HCT116 (cell line): ENCODE measurements around the gene PURA. TPM values are rescaled to one million over a fixed set of nuclear protein-coding genes. Genes with fewer than 3 reads are reported as not detected.

Experiments used
- ATAC-seq: fragments of 200-7000 bp; cut with Tn5 transposase; 2 replicates; pipeline ENCODE4 v1.9.1; 2020; ENCODE audit warnings: mild to moderate bottlenecking, moderate library complexity
- BruUV-seq: library from RNA; stranded (reverse); fragments of 400-500 nt; replicated peaks from 2 replicates; lab custom pipeline; 2021; lab: Mats Ljungman, UMichigan
- CTCF ChIA-PET: fragments of 300-600 bp; sonication (Branson Sonifier 250); formaldehyde crosslinking; loops from one replicate; lab custom pipeline; 2021; ENCODE audit warnings: antibody characterized with exemption; lab: Charles Lee
- POLR2A ChIA-PET: fragments of 300-600, 350-600 bp; sonication (Branson Sonifier 250); formaldehyde crosslinking; loops from one replicate; lab custom pipeline; 2021; ENCODE audit warnings: antibody characterized with exemption; lab: Charles Lee
- RAD21 ChIA-PET, 2 experiments: fragments of 300-600 bp; sonication (Branson Sonifier 250); formaldehyde crosslinking; loops; one replicate each; lab custom pipeline; 2023; ENCODE audit warnings: low total read pairs in 2 of 2; ENCODE audit not compliant: uncharacterized antibody in 2 of 2, unreplicated experiment in 2 of 2, low non-redundant PET in 1 of 2; lab: Charles Lee
- DNase-seq: peaks from one replicate; pipeline ENCODE4 v3.0.0-alpha.2; 2010; ENCODE audit warnings: low read depth, low spot score
- H2AFZ ChIP-seq: fragments of 200-600 bp; shearing (Covaris generic), sonication (generic); 2 replicates; pipeline ENCODE4 v1.6.1; 2017; ENCODE audit warnings: low read depth, mixed run types, mixed read lengths, antibody characterized with exemption, low read length; ENCODE audit not compliant: poor library complexity, severe bottlenecking
- H3K27ac ChIP-seq: 2 replicates; pipeline ENCODE4 v1.5.1; 2012; ENCODE audit warnings: low read depth, low read length
- H3K27me3 ChIP-seq: fragments of 200-600 bp; sonication (generic); 2 replicates; pipeline ENCODE4 v1.6.1; 2016; ENCODE audit warnings: mixed run types, low read length, mixed read lengths; ENCODE audit not compliant: insufficient read depth
- H3K36me3 ChIP-seq, 2 experiments: fragments of 200-500 bp in 1 of 2; fragments of 200-600 bp in 1 of 2; sonication (Bioruptor generic) in 1 of 2; sonication (generic) in 1 of 2; 2 replicates each; pipeline versions ENCODE4 v1.5.1 to v1.6.1; 2014 to 2016; ENCODE audit warnings: low read length in 2 of 2, inconsistent platforms in 1 of 2, mixed read lengths in 1 of 2, mixed run types in 1 of 2; ENCODE audit not compliant: insufficient read depth in 2 of 2, control insufficient read depth in 1 of 2
- H3K4me1 ChIP-seq, 2 experiments: fragments of 200-600 bp in 1 of 2; sonication (generic) in 1 of 2; 2 replicates each; pipeline versions ENCODE4 v1.5.1 to v1.6.1; 2012 to 2017; ENCODE audit warnings: low read length in 2 of 2, inconsistent platforms in 1 of 2, mild to moderate bottlenecking in 1 of 2, mixed read lengths in 1 of 2, mixed run types in 1 of 2, moderate library complexity in 1 of 2; ENCODE audit not compliant: insufficient read depth in 2 of 2, control insufficient read depth in 1 of 2
- H3K4me2 ChIP-seq: fragments of 200-600 bp; sonication (generic); 2 replicates; pipeline ENCODE4 v1.6.1; 2017; ENCODE audit warnings: mixed run types, low read length, mixed read lengths
- H3K4me3 ChIP-seq, 2 experiments: fragments of 200-600 bp in 1 of 2; sonication (generic) in 1 of 2; replicated peaks in 1 of 2; 2 replicates each; pipeline ENCODE4 v1.5.1; 2011 to 2016; ENCODE audit warnings: low read length in 2 of 2, control low read depth in 1 of 2, low read depth in 1 of 2, mild to moderate bottlenecking in 1 of 2, mixed read lengths in 1 of 2, mixed run types in 1 of 2
- H3K79me2 ChIP-seq: fragments of 200-600 bp; sonication (generic); 2 replicates; pipeline ENCODE4 v1.6.1; 2017; ENCODE audit warnings: mild to moderate bottlenecking, mixed run types, low read length, moderate library complexity, mixed read lengths; ENCODE audit not compliant: insufficient read depth
- H3K9ac ChIP-seq: fragments of 200-600 bp; sonication (generic); 2 replicates; pipeline ENCODE4 v1.6.1; 2016; ENCODE audit warnings: low read length, mixed read lengths
- H3K9me2 ChIP-seq: fragments of 200-600 bp; sonication (generic), shearing (Covaris generic); 2 replicates; pipeline ENCODE4 v1.6.1; 2017; ENCODE audit warnings: mixed run types, mild to moderate bottlenecking, moderate library complexity; ENCODE audit not compliant: insufficient read depth
- H3K9me3 ChIP-seq, 2 experiments: fragments of 200-500 bp in 1 of 2; fragments of 200-600 bp in 1 of 2; sonication (Bioruptor generic) in 1 of 2; sonication (generic) in 1 of 2; 2 replicates each; pipeline ENCODE4 v1.6.1; 2014 to 2017; ENCODE audit warnings: low read length in 2 of 2, mixed read lengths in 2 of 2, inconsistent platforms in 1 of 2, low read depth in 1 of 2, mild to moderate bottlenecking in 1 of 2, mixed run types in 1 of 2, moderate library complexity in 1 of 2; ENCODE audit not compliant: control insufficient read depth in 1 of 2, insufficient read depth in 1 of 2
- H4K20me1 ChIP-seq: fragments of 200-600 bp; sonication (generic), shearing (Covaris generic); 2 replicates; pipeline ENCODE4 v1.6.1; 2017; ENCODE audit warnings: mixed run types, mild to moderate bottlenecking, moderate library complexity; ENCODE audit not compliant: insufficient read depth
- ATF3 ChIP-seq: IDR thresholded peaks from 2 replicates; pipeline ENCODE4 v1.6.1; 2012
- CEBPB ChIP-seq: IDR thresholded peaks from 2 replicates; pipeline ENCODE4 v1.6.1; 2012; ENCODE audit warnings: low read depth
- CTCF ChIP-seq, 3 experiments: fragments of 200-600 bp in 1 of 3; sonication (generic) in 1 of 3; IDR thresholded peaks in 2 of 3; conservative IDR thresholded peaks in 1 of 3; 2 replicates each; pipeline ENCODE4 v1.5.1; 2012 to 2017; ENCODE audit warnings: low read depth in 2 of 3, low read length in 2 of 3, antibody characterized with exemption in 1 of 3, borderline replicate concordance in 1 of 3, control low read depth in 1 of 3, mild to moderate bottlenecking in 1 of 3, mixed read lengths in 1 of 3, mixed run types in 1 of 3, moderate library complexity in 1 of 3; ENCODE audit not compliant: insufficient read depth in 1 of 3
- EZH2 ChIP-seq: fragments of 200-600 bp; sonication (generic); IDR thresholded peaks from 2 replicates; pipeline ENCODE4 v1.6.1; 2017; ENCODE audit warnings: antibody characterized with exemption, mixed run types
- SIN3A ChIP-seq: IDR thresholded peaks from 2 replicates; pipeline ENCODE4 v1.6.1; 2012; ENCODE audit warnings: low read depth
- SP1 ChIP-seq: IDR thresholded peaks from 2 replicates; pipeline ENCODE4 v1.6.1; 2012; ENCODE audit warnings: low read depth
- SRF ChIP-seq: IDR thresholded peaks from 2 replicates; pipeline ENCODE4 v1.6.1; 2012; ENCODE audit warnings: low read depth
- TCF7L2 ChIP-seq: IDR thresholded peaks from 2 replicates; pipeline ENCODE4 v1.7.0; 2011; ENCODE audit warnings: borderline replicate concordance, inconsistent platforms; ENCODE audit not compliant: insufficient read depth, insufficient read length; ENCODE audit errors: extremely low read depth
- YY1 ChIP-seq: IDR thresholded peaks from 2 replicates; pipeline ENCODE4 v1.6.1; 2011; ENCODE audit warnings: low read length, low read depth, moderate library complexity, mild to moderate bottlenecking; ENCODE audit not compliant: insufficient replicate concordance; ENCODE audit errors: extremely low read depth
- ZFX ChIP-seq: fragments of 450-650 bp; IDR thresholded peaks from 2 replicates; pipeline ENCODE4 v1.6.1; 2017
- intact Hi-C: fragments of 100-400 bp; cut with micrococcal nuclease; formaldehyde crosslinking; loops from 2 replicates; pipeline ENCODE4 v1.10.0; 2022
- total RNA-seq: library from RNA; stranded (reverse); gene quantifications from one replicate; pipeline ENCODE4 v1.2.1, GENCODE V29; 2021; ENCODE audit not compliant: unreplicated experiment

PURA gene
- total RNA-seq, 1 experiment from 2014 or later: 15.2 TPM

GRCh38 chr5:140152022-140152999, 38.4 kb downstream of the PURA start:
- H3K27me3 ChIP-seq: no peaks in the 10 kb centered on the region
- CTCF ChIA-PET: no interaction called here
- peaks cover 4 to 23% of the 10 kb centered on the region in 2 experiments; a peak in 3 of 4 replicates for H3K4me1 ChIP-seq
- H3K4me3 ChIP-seq: no peak overlapping the region
- TF ChIP-seq SP1: no peak
- TF ChIP-seq TCF7L2: no peak
- TF ChIP-seq SRF: no peak
- TF ChIP-seq EZH2: no peak
- no peak for TF ChIP-seq SIN3A
- no peak for TF ChIP-seq YY1
- TF ChIP-seq CTCF (IDR thresholded peaks at IDR 0.05 in 2 of 3, conservative IDR thresholded peaks at IDR 0.05 in 1 of 3; ENCODE audit: borderline replicate concordance in 1 of 3, insufficient read depth in 1 of 3, low read depth in 2 of 3, low read length in 2 of 3): no peak
- no peak for TF ChIP-seq ATF3
- TF ChIP-seq ZFX: no peak
- no peak for TF ChIP-seq CEBPB
- no peaks in the 10 kb centered on the region for H4K20me1 ChIP-seq
- no peaks in the 10 kb centered on the region for H3K36me3 ChIP-seq
- no peak overlapping the region for H3K9ac ChIP-seq
- H2AFZ ChIP-seq: no peak overlapping the region
- DNase-seq (no peak), ATAC-seq (no peak)
- RAD21 ChIA-PET: no interaction called here
- POLR2A ChIA-PET: no interaction called here
- H3K9me2 ChIP-seq: no peaks in the 10 kb centered on the region
- no peak overlapping the region for H3K27ac ChIP-seq
- intact Hi-C loops: loop anchor here (10.0 kb wide), 1 partner anchor 308 kb away; no protein-coding TSS in a partner anchor
- no peaks in the 10 kb centered on the region for H3K79me2 ChIP-seq
- BruUV-seq: no TSS peak
- H3K4me2 ChIP-seq: no peak overlapping the region
- no peaks in the 10 kb centered on the region for H3K9me3 ChIP-seq
